ENCODE measurements around the gene HNRNPH1. TPM values are rescaled to one million over a fixed set of nuclear protein-coding genes. Genes with fewer than 3 reads are reported as not detected.

HNRNPH1 gene
- total and polyA plus RNA-seq, 2 of the 13 experiments (the other 11 are each of a cell fraction or from before 2014, with no cell fraction given) = 382 to 1,064 TPM

- TF ChIP-seq, protein P1, sequence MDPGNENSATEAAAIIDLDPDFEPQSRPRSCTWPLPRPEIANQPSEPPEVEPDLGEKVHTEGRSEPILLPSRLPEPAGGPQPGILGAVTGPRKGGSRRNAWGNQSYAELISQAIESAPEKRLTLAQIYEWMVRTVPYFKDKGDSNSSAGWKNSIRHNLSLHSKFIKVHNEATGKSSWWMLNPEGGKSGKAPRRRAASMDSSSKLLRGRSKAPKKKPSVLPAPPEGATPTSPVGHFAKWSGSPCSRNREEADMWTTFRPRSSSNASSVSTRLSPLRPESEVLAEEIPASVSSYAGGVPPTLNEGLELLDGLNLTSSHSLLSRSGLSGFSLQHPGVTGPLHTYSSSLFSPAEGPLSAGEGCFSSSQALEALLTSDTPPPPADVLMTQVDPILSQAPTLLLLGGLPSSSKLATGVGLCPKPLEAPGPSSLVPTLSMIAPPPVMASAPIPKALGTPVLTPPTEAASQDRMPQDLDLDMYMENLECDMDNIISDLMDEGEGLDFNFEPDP (CRISPR knock-in tag; conservative IDR thresholded peaks at IDR 0.05) = no peak
- TF ChIP-seq ZNF225 (CRISPR knock-in tag; IDR thresholded peaks at IDR 0.05) = peak; percentile 92
- TF ChIP-seq ZNF224 (CRISPR knock-in tag; IDR thresholded peaks at IDR 0.05) = 0 out of 2 replicates have a peak, but pooled peaks have one; percentile 68
- 0 out of 2 replicates have a peak, but pooled peaks have one; percentile 15 for TF ChIP-seq ZNF256 (CRISPR knock-in tag; conservative IDR thresholded peaks at IDR 0.05)
- TF ChIP-seq NR2F2 (IDR thresholded peaks at IDR 0.05; ENCODE audit: borderline replicate concordance, low read depth) = no peak; the same call in 1 of the 2 replicates
- peak; percentile 32; the same call in 1 of the 2 replicates for TF ChIP-seq FOXK1 (CRISPR knock-in tag; IDR thresholded peaks at IDR 0.05; ENCODE audit: borderline replicate concordance, low read depth)
- TF ChIP-seq SAFB2 (CRISPR knock-in tag; IDR thresholded peaks at IDR 0.05; ENCODE audit: borderline replicate concordance, low read depth) = no peak
- no peak for TF ChIP-seq U2AF2 (IDR thresholded peaks at IDR 0.05; ENCODE audit: low read depth, low read length)
- no peak; the same call in 1 of the 2 replicates for TF ChIP-seq ZNF776 (CRISPR knock-in tag; IDR thresholded peaks at IDR 0.05)
- TF ChIP-seq KLF6 (CRISPR knock-in tag; IDR thresholded peaks at IDR 0.05) = peak; percentile 95
- TF ChIP-seq RFXAP (CRISPR knock-in tag; IDR thresholded peaks at IDR 0.05; ENCODE audit: borderline replicate concordance) = no peak
- 0 out of 2 replicates have a peak, but pooled peaks have one; percentile 27 for TF ChIP-seq FOXM1 (CRISPR knock-in tag; IDR thresholded peaks at IDR 0.05)
- TF ChIP-seq MYC (CRISPR knock-in tag; IDR thresholded peaks at IDR 0.05; ENCODE audit: borderline replicate concordance) = peak; percentile 70; the same call in 1 of the 2 replicates
- TF ChIP-seq ZNF451 (CRISPR knock-in tag; IDR thresholded peaks at IDR 0.05) = no peak
- TF ChIP-seq WIZ (CRISPR knock-in tag; IDR thresholded peaks at IDR 0.05) = no peak
- no peak for TF ChIP-seq PLRG1 (conservative IDR thresholded peaks at IDR 0.05)
- no peak for TF ChIP-seq ZNF460 (CRISPR knock-in tag; IDR thresholded peaks at IDR 0.05; ENCODE audit: borderline replicate concordance)
- TF ChIP-seq KDM5A (IDR thresholded peaks at IDR 0.05; ENCODE audit: borderline replicate concordance, low read length) = no peak; the same call in 1 of the 2 replicates
- TF ChIP-seq RFXANK (CRISPR knock-in tag; IDR thresholded peaks at IDR 0.05) = no peak
- TF ChIP-seq TERF1 (CRISPR knock-in tag; IDR thresholded peaks at IDR 0.05) = no peak
- no peak for TF ChIP-seq SMC3 (IDR thresholded peaks at IDR 0.05; ENCODE audit: low read length)
- no peak for TF ChIP-seq ZNF543 (CRISPR knock-in tag; IDR thresholded peaks at IDR 0.05)
- TF ChIP-seq, protein P2, sequence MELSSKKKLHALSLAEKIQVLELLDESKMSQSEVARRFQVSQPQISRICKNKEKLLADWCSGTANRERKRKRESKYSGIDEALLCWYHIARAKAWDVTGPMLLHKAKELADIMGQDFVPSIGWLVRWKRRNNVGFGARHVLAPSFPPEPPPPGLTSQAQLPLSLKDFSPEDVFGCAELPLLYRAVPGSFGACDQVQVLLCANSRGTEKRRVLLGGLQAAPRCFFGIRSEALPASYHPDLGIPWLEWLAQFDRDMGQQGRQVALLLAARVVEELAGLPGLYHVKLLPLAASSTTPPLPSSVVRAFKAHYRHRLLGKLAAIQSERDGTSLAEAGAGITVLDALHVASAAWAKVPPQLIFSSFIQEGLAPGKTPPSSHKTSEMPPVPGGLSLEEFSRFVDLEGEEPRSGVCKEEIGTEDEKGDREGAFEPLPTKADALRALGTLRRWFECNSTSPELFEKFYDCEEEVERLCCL (CRISPR knock-in tag; IDR thresholded peaks at IDR 0.05; ENCODE audit: borderline replicate concordance) = no peak
- no peak for TF ChIP-seq FOXO1 (CRISPR knock-in tag; IDR thresholded peaks at IDR 0.05)
- TF ChIP-seq ZBTB26 (CRISPR knock-in tag; IDR thresholded peaks at IDR 0.05; ENCODE audit: borderline replicate concordance) = 0 out of 2 replicates have a peak, but pooled peaks have one; percentile 21
- no peak for TF ChIP-seq PAX8 (CRISPR knock-in tag; IDR thresholded peaks at IDR 0.05; ENCODE audit: borderline replicate concordance)
Observed at GRCh38 chr5:179623003-179623905, at the start of gene HNRNPH1 (continued).

Measured in HepG2 (cell line).